Keratinocyte (primary cell): Measurements from ENCODE around the gene HNRNPA1.
"Not testable (repeated sequence)": the region's sequence is repeated elsewhere in the genome, so short reads cannot be mapped to it uniquely, and the experiment has no call there.

Source experiments
- EZH2 ChIP-seq: IDR thresholded peaks from one replicate; pipeline ENCODE4 v1.6.1; 2012; ENCODE audit warnings: inconsistent platforms, mild to moderate bottlenecking, low read length, moderate library complexity
- TF ChIP-seq, protein P1 (sequence below), 3 experiments: IDR thresholded peaks in 1 of 3; conservative IDR thresholded peaks in 1 of 3; optimal IDR thresholded peaks in 1 of 3; 2 replicates in 2 of 3; 3 replicates in 1 of 3; pipeline versions ENCODE3 to v1.5.1; 2011; ENCODE audit warnings: low read length in 3 of 3, mild to moderate bottlenecking in 3 of 3, moderate library complexity in 2 of 3, control low read depth in 1 of 3, inconsistent platforms in 1 of 3; ENCODE audit not compliant: insufficient read depth in 2 of 3; ENCODE audit errors: extremely low read depth in 1 of 3

DNA sequence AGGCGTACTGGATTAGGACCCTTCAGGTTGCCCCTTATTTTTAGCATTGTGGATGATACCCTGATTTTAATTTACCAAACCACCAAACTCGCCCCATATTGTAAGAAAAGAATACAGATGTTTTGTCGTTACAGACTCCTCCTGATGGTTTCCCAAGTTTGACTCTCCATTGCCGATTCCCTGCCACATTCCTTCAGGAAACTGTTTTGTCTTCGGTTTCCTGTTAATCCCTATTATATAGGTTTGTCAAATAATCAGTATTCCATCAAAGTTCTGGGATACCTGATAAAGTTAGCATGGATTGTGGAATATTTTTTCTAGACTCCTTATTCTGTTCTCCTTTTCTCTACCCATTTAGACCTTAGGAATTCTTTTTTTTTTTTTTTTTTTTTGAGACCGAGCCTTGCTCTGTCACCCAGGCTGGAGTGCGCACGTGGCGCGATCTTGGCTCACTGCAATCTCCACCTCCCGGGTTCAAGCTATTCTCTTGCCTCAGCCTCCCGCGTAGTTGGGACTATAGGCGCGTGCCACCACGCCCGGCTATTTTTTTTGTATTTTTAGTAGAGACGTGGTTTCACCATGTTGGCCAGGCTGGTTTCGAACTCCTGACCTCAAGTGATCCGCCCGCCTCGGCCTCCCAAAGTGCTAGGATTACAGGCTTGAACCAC, 45.0 kb downstream of the HNRNPA1 start:
- TF ChIP-seq, protein P1, sequence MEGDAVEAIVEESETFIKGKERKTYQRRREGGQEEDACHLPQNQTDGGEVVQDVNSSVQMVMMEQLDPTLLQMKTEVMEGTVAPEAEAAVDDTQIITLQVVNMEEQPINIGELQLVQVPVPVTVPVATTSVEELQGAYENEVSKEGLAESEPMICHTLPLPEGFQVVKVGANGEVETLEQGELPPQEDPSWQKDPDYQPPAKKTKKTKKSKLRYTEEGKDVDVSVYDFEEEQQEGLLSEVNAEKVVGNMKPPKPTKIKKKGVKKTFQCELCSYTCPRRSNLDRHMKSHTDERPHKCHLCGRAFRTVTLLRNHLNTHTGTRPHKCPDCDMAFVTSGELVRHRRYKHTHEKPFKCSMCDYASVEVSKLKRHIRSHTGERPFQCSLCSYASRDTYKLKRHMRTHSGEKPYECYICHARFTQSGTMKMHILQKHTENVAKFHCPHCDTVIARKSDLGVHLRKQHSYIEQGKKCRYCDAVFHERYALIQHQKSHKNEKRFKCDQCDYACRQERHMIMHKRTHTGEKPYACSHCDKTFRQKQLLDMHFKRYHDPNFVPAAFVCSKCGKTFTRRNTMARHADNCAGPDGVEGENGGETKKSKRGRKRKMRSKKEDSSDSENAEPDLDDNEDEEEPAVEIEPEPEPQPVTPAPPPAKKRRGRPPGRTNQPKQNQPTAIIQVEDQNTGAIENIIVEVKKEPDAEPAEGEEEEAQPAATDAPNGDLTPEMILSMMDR (optimal IDR thresholded peaks at IDR 0.05 in 1 of 3, IDR thresholded peaks at IDR 0.05 in 1 of 3, conservative IDR thresholded peaks at IDR 0.05 in 1 of 3; ENCODE audit: extremely low read depth in 1 of 3, insufficient read depth in 2 of 3, low read length in 3 of 3): not testable (repeated sequence)
- TF ChIP-seq EZH2: not testable (repeated sequence)
